NK-92 treated with Interleukin-12 subunit alpha and Interleukin-12 subunit beta, amount 100 ng/mL, for 24 hours (cell line): Measurements from ENCODE around the gene AGO1.

Source experiments
- DNase-seq: peaks from one replicate; lab custom pipeline; 2025; lab: John Stamatoyannopoulos, UW

AGO1 gene

GRCh38 chr1:35882945-35883634, at the start of gene AGO1:
Gene AGO1 (plus strand): TSS chr1:35883209. CDS start chr1:35883422, 213 bp downstream.
- peak; percentile 90 for DNase-seq

GRCh38 chr1:35833395-35833794, 49.6 kb upstream of the AGO1 start:
- no peak for DNase-seq

- DNase-seq = no peak
These were observed 48.8 kb upstream of the AGO1 start for GRCh38 chr1:35834218-35834617.

GRCh38 chr1:35835398-35835797, 47.6 kb upstream of the AGO1 start:
- DNase-seq = no peak

GRCh38 chr1:35836734-35837133, 46.3 kb upstream of the AGO1 start:
- DNase-seq = no peak

GRCh38 chr1:35838693-35839245, 44.2 kb upstream of the AGO1 start:
- DNase-seq = no peak

GRCh38 chr1:35844826-35845225, 38.2 kb upstream of the AGO1 start:
- DNase-seq = no peak

- no peak for DNase-seq
These were observed 37.2 kb upstream of the AGO1 start for GRCh38 chr1:35845766-35846165.

GRCh38 chr1:35847935-35848565, 35.0 kb upstream of the AGO1 start:
- no peak for DNase-seq

GRCh38 chr1:35850051-35850450, 33.0 kb upstream of the AGO1 start:
- DNase-seq = no peak

GRCh38 chr1:35850716-35851115, 32.3 kb upstream of the AGO1 start:
- DNase-seq = no peak

GRCh38 chr1:35851132-35851869, 31.7 kb upstream of the AGO1 start:
- no peak for DNase-seq

- no peak for DNase-seq
These were observed 30.8 kb upstream of the AGO1 start for GRCh38 chr1:35852241-35852640.

GRCh38 chr1:35854989-35855700, 27.9 kb upstream of the AGO1 start:
- DNase-seq = no peak

GRCh38 chr1:35856964-35857363, 26.0 kb upstream of the AGO1 start:
- no peak for DNase-seq

- DNase-seq = no peak
These were observed 25.2 kb upstream of the AGO1 start for GRCh38 chr1:35857830-35858229.

- no peak for DNase-seq
These were observed 22.3 kb upstream of the AGO1 start for GRCh38 chr1:35860696-35861095.

- DNase-seq = no peak
These were observed 19.9 kb upstream of the AGO1 start for GRCh38 chr1:35863136-35863535.

GRCh38 chr1:35863881-35864625, 19.0 kb upstream of the AGO1 start:
- no peak for DNase-seq

- DNase-seq = no peak
These were observed 18.2 kb upstream of the AGO1 start for GRCh38 chr1:35864813-35865212.

GRCh38 chr1:35866991-35867390, 16.0 kb upstream of the AGO1 start:
- no peak for DNase-seq
